ACC112 (cell line): Measurements from ENCODE around the gene PRKG1.

Experiments
- H2AFZ ChIP-seq: fragments of 200-600 bp; sonication (generic); one replicate; pipeline ENCODE4 v1.6.0; 2017; ENCODE audit warnings: antibody characterized with exemption, low read length; ENCODE audit not compliant: unreplicated experiment
- H3K27ac ChIP-seq: fragments of 200-600 bp; sonication (generic); 2 replicates; pipeline ENCODE4 v1.5.1; 2014; ENCODE audit warnings: low read depth, mild to moderate bottlenecking, antibody characterized with exemption, low read length, moderate library complexity
- H3K27me3 ChIP-seq: fragments of 200-600 bp; sonication (generic); 2 replicates; pipeline ENCODE4 v1.6.1; 2014; ENCODE audit warnings: mild to moderate bottlenecking, antibody characterized with exemption, low read length, moderate library complexity, mixed read lengths; ENCODE audit not compliant: insufficient read depth
- H3K36me3 ChIP-seq: fragments of 200-600 bp; sonication (generic); 2 replicates; pipeline ENCODE4 v1.6.1; 2016; ENCODE audit warnings: mild to moderate bottlenecking, antibody characterized with exemption, low read length, moderate library complexity, mixed read lengths; ENCODE audit not compliant: insufficient read depth
- H3K4me1 ChIP-seq: fragments of 200-600 bp; sonication (generic); one replicate; pipeline ENCODE4 v1.6.1; 2016; ENCODE audit warnings: low read length, mixed read lengths; ENCODE audit not compliant: insufficient read depth, unreplicated experiment, control insufficient read depth
- H3K4me3 ChIP-seq: fragments of 200-600 bp; sonication (generic); 2 replicates; pipeline ENCODE4 v1.5.1; 2014; ENCODE audit warnings: mild to moderate bottlenecking, low read depth, low read length
- H3K79me2 ChIP-seq: fragments of 200-600 bp; sonication (generic); one replicate; pipeline ENCODE4 v1.6.0; 2016; ENCODE audit warnings: low read length; ENCODE audit not compliant: control insufficient read depth, unreplicated experiment, insufficient read depth

PRKG1 gene

DNA sequence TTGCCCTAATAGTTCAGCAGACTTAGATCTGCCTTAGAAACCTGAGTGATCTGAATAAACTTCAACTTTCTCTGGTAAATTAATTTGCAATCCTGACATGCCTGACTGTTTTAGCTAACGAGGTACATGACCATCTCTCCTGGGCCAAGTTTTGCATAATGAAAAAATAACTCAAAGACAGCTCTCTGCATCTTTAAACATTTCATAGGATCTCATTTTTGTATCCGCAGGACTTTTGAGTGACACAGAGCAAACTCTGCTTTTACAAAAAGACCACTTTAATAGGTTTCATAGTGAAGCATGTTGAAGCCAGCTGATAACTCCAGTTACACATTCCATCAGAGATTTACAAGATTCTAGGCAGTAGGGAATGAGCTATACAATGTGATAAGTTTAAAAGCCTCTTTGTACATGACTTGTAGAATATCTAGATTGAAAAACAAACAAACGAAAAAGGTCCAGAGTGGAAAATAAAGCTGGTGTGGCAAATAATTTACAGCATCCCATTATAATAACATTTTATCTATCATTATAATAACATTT lies 2.1 kb downstream of the PRKG1 start:
- H3K4me3 ChIP-seq = no peak overlapping the region

DNA sequence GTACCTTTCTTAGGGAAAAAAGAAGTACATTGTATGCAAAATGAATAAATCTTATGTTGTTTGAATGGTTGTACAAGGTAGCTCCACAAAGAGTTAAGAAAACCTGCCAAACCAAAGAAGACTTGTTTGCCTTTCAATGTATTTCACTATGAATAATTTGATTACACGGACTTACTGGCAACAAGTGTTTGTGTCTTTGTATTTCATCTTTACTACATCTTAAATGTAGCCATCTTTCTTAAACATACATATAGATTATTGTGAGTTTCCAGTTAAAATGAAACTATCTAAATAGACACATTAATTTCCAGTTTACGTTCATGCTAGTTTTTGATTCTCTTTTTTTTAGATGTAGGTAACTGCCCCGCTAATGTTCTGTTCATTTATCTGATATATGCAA lies 2.8 kb downstream of the PRKG1 start:
- Histone ChIP-seq H3K27ac (no peak overlapping the region), H2AFZ (no peak overlapping the region), H3K27me3 (no peaks in the 10 kb centered on the region), H3K4me1 (peaks cover 14% of the 10 kb centered on the region), H3K36me3 (no peaks in the 10 kb centered on the region), H3K4me3 (no peak overlapping the region), H3K79me2 (no peaks in the 10 kb centered on the region)

More for the DNA sequence above, 2.1 kb downstream of the PRKG1 start:
- H3K79me2 ChIP-seq = no peaks in the 10 kb centered on the region
- H3K36me3 ChIP-seq = no peaks in the 10 kb centered on the region
- no peak overlapping the region for H2AFZ ChIP-seq
- no peak overlapping the region for H3K27ac ChIP-seq
- H3K27me3 ChIP-seq = no peaks in the 10 kb centered on the region
- H3K4me1 ChIP-seq = peaks cover 14% of the 10 kb centered on the region

DNA sequence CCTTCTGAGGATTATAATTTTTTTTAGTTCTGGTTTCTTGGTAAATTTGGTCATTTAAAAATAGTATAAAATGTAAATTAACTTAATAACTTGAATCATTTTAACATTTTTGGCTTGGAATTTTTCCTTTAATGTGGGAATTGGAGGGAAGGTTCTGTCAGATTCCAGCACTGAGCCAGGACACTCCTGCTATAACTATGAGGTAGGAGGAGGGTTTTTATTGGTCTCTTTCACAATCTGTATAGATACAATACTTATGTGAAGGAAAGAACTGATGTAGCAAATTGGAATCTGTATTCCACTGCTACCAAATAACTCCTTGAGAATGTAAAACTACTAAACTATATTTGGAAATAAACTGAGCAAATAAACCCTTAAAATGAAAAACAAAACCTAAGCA lies 3.2 kb downstream of the PRKG1 start:
- H3K27ac ChIP-seq = no peak overlapping the region
- no peak overlapping the region for H3K4me3 ChIP-seq
- peaks cover 14% of the 10 kb centered on the region for H3K4me1 ChIP-seq
- no peaks in the 10 kb centered on the region for H3K36me3 ChIP-seq
- no peaks in the 10 kb centered on the region for H3K27me3 ChIP-seq
- no peaks in the 10 kb centered on the region for H3K79me2 ChIP-seq
- H2AFZ ChIP-seq = no peak overlapping the region

DNA sequence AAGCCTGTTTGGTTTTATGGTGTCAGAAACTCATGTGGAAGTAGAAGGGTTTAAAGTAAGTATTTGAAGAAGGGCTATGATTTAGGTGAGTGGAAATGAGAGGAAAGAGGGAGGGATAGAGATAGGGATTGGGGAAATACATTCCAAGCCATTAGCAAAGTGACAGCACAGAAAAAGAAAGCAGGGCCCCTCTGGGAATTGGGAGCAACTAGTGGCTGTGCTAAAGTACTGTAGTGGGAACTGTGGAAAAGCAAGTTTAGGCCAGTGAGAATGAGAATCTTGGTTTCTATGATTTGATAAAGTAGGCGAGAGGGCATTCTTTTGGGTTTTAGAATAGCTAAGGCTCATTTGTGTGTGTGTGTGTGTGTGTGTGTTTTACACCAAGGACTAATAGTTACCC lies 5.0 kb downstream of the PRKG1 start:
- H3K27ac ChIP-seq = no peak overlapping the region
- no peaks in the 10 kb centered on the region for H3K27me3 ChIP-seq
- peaks cover 7% of the 10 kb centered on the region for H3K4me1 ChIP-seq
- H2AFZ ChIP-seq = no peak overlapping the region
- H3K79me2 ChIP-seq = no peaks in the 10 kb centered on the region
- H3K36me3 ChIP-seq = no peaks in the 10 kb centered on the region
- no peak overlapping the region for H3K4me3 ChIP-seq

DNA sequence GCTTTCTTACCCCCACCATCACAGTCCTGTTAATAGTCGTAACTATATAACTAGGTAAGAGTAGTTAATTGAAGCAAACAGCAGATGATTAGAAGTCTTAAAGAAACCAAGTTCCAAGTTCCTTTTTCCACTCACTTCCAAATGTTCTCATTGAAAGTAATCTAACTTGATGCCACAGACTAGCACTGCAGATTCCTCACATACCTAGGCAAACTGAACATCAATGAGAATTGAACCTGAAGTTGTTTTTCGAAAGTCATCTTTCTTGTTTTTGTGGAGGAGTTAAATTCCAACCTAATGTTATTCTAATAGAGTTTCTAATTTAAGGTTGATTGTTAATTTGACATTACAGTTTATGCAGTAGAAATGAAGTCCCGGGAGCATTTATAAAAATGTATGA lies 5.5 kb downstream of the PRKG1 start:
- Histone ChIP-seq H3K4me1 (peaks cover 7% of the 10 kb centered on the region), H3K36me3 (no peaks in the 10 kb centered on the region), H3K27ac (no peak overlapping the region), H2AFZ (no peak overlapping the region), H3K4me3 (no peak overlapping the region), H3K27me3 (no peaks in the 10 kb centered on the region), H3K79me2 (no peaks in the 10 kb centered on the region)

DNA sequence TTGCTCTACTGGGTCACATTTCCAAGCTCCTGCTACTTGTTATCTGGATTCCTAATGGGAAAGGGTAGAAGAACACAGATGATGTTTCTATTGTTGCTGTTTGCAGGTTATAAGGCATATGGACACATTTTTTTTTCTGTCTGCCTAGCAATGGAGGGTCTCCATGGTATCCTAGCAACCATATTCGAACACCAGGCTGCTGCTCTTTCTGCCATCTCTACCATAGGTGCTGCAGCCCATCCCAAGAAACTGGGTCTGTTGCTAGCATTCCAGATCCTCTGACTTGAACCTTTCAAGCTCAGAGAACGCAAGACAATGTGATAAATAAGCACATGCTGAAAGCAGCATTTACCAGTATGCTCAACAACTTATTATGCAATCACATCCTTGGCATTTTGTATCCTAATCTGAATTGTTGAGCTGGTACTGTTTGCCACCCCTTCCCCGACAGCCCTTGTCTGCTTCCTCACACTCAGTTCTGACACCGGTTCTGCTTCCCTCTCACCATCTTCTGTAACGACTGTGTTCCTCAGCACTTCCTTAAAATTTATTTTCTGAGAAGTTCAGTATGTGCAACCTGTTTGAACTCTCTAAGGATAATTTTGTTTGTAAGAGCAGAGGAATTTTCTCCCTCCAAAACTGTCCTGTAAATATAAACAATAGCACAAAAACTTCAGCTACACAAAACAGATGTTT lies 6.2 kb downstream of the PRKG1 start:
- Histone ChIP-seq H3K27ac (no peak overlapping the region), H3K36me3 (no peaks in the 10 kb centered on the region), H3K79me2 (no peaks in the 10 kb centered on the region), H2AFZ (no peak overlapping the region), H3K4me3 (no peak overlapping the region), H3K4me1 (peaks cover 3% of the 10 kb centered on the region), H3K27me3 (no peaks in the 10 kb centered on the region)

DNA sequence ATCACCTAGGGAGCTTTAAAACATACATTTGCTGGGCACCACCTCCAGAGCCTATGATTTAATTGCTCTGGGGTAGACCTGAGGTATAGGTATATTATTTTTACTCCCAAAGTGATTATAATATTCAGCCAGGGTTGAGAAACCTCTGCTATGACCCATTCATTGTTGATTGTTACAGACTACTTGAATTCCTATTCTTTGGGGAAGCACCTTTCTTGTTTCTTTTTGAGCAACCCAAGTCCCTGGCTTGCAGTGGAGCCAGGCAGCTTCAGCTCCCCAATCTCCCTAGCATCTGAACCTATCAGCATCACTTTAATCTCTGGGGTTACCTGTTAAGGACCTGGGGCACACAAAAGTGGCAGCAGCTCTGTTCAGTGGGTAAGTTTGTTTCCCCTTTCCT lies 8.6 kb downstream of the PRKG1 start:
- Histone ChIP-seq H2AFZ (no peak overlapping the region), H3K4me3 (no peak overlapping the region), H3K27me3 (no peaks in the 10 kb centered on the region), H3K27ac (no peak overlapping the region), H3K79me2 (no peaks in the 10 kb centered on the region), H3K36me3 (no peaks in the 10 kb centered on the region), H3K4me1 (no peaks in the 10 kb centered on the region)

DNA sequence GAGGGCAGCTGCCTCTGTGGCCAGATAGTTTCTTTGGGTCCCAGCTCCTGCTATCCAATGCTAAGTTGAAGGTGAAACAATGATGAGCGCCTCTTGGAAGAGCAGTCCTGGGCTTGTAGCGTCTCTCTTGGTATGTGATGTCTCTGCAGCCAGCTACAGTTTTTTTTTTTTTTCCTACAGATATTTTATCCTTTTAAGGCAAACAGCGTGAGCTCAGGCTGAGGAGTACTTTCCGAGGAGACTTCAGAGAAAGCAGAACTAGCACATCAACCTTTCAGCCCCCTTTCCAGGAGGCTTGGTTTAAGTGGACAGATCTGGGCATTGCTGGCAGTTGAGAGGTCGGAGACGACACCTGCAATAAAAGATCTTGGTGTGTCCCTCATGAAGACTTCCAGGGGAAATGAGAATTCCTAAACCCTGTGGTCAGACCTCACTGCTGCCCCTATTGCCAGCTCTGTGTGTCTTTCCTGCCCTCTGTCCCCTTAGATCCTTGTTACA lies 9.1 kb downstream of the PRKG1 start:
- no peak overlapping the region for H2AFZ ChIP-seq
- no peak overlapping the region for H3K4me3 ChIP-seq
- H3K36me3 ChIP-seq = no peaks in the 10 kb centered on the region
- no peaks in the 10 kb centered on the region for H3K79me2 ChIP-seq
- no peaks in the 10 kb centered on the region for H3K27me3 ChIP-seq
- H3K4me1 ChIP-seq = no peaks in the 10 kb centered on the region
- H3K27ac ChIP-seq = no peak overlapping the region

DNA sequence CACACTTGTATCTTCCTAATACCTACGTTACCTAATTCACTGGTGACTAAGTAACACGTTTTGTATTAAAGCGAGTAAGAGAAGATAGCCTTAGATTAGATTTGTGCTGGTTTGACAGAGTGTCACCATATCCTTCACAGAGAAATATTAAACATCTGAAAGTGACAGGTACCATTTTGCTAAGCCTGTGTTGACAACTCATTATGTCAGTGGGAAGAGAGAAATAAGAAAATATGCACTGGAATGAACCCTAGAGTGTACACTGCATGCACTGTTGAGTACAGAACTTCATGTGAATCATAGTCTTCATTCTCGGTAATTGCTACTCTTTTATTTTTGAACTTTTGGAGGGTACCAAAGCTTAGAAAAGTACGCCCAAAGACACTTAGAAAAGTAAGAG lies 10.9 kb downstream of the PRKG1 start:
- Histone ChIP-seq H3K4me1 (peaks cover 2% of the 10 kb centered on the region), H3K27ac (no peak overlapping the region), H3K27me3 (no peaks in the 10 kb centered on the region), H3K4me3 (no peak overlapping the region), H3K36me3 (no peaks in the 10 kb centered on the region), H2AFZ (no peak overlapping the region), H3K79me2 (no peaks in the 10 kb centered on the region)

DNA sequence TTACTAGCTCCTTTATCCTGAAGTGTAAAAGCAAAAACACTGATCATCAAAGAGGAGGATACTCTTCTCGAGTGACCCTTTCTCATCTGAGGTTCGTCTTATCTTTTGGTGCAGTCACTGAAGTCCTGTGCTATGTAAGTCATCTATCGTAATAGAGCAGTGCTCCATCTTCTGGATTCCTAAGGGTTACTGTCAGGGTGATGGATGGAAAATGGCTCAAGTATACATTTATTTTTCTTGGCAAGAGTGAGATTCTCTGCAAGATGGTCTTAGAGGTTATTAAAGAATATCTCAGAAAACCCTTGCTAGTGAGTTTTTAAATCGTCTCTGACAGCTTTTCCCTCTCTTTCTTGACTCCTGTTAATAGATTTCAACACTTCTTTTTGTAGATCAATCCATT lies 12.4 kb downstream of the PRKG1 start:
- Histone ChIP-seq H3K79me2 (no peaks in the 10 kb centered on the region), H3K27ac (no peak overlapping the region), H3K36me3 (no peaks in the 10 kb centered on the region), H3K27me3 (no peaks in the 10 kb centered on the region), H3K4me3 (no peak overlapping the region), H3K4me1 (peaks cover 2% of the 10 kb centered on the region), H2AFZ (no peak overlapping the region)

DNA sequence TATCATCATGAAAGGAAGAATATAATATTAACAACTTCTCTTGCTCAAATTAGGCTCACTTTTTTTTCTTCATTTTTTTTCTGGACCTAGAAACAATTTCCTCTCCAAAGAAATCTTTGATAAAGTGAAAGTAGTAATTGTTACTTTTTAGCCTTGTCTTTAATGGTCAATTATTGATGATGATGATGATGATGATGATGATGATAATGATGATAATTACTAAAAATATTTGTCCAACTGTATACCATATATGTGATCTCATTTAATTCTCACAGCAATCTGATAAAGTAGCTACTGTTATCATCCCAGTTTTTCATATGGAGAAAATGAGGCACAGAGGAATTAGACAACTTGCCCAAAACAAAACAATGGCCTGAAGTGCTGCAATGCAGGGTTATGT lies 12.8 kb downstream of the PRKG1 start:
- Histone ChIP-seq H3K4me3 (no peak overlapping the region), H2AFZ (no peak overlapping the region), H3K27me3 (no peaks in the 10 kb centered on the region), H3K27ac (no peak overlapping the region), H3K79me2 (no peaks in the 10 kb centered on the region), H3K4me1 (peaks cover 2% of the 10 kb centered on the region), H3K36me3 (no peaks in the 10 kb centered on the region)
